ENCODE results near the gene CYP2B6.

DNA sequence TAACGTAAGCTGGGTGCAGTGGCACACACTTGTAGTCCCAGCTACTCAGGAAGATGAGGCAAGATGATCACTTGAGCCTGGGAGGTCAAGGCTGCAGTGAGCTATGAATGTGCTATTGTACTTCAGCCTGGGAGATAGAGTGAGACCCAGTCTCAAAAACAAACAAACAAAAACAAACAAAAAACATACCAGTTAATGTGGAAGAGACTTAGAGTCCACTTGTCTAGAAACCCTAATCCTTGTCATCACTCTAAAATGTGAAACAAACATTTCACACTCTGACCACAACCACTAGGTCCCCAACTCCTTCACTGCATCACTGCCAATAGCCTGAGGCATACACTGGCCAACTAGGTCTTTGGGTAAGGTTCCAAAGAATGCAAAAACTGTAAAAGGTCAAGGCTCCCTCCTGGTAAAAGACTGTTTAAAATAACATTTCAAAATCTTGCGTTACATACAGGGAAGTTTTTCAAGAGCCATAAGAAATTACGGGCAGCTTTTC is 28.6 kb upstream of the CYP2B6 start:
- TF ChIP-seq, protein P1, sequence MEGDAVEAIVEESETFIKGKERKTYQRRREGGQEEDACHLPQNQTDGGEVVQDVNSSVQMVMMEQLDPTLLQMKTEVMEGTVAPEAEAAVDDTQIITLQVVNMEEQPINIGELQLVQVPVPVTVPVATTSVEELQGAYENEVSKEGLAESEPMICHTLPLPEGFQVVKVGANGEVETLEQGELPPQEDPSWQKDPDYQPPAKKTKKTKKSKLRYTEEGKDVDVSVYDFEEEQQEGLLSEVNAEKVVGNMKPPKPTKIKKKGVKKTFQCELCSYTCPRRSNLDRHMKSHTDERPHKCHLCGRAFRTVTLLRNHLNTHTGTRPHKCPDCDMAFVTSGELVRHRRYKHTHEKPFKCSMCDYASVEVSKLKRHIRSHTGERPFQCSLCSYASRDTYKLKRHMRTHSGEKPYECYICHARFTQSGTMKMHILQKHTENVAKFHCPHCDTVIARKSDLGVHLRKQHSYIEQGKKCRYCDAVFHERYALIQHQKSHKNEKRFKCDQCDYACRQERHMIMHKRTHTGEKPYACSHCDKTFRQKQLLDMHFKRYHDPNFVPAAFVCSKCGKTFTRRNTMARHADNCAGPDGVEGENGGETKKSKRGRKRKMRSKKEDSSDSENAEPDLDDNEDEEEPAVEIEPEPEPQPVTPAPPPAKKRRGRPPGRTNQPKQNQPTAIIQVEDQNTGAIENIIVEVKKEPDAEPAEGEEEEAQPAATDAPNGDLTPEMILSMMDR (IDR thresholded peaks at IDR 0.05; ENCODE audit: low read depth, low read length, poor library complexity, severe bottlenecking) = no peak
- TF ChIP-seq EZH2phosphoT487 (IDR thresholded peaks at IDR 0.05; ENCODE audit: borderline replicate concordance, low read length) = no peak
